ENCODE results near the gene CLECL1. TPM values are rescaled to one million over a fixed set of nuclear protein-coding genes. Genes with fewer than 3 reads are reported as not detected.

CLECL1 gene
- total and polyA plus RNA-seq, 2 of the 13 experiments (the other 11 are each of a cell fraction or from before 2014, with no cell fraction given), result not detected

DNA sequence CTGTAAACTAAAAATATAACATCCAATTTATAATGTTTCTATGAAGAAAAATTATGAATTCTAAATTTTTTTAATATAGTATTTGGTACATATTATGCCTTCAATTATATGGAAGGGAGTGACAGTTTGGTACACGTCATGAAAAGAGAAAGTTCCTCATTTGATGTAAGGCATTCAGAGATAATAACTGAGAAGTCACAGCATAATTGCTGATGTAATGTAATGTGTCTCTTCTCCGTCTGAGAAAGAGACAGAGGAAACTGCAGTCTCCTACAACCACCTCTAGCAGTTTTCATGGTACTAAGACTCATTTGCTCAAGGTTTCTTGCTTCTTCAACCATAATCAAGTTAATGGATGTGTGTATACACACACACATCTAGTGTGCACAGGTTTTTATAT lies 30.1 kb upstream of the CLECL1 start:
- DNase-seq (ENCODE audit: low spot score) (no peak), ATAC-seq (no peak), FAIRE-seq (no peak)
- 0 out of 4 replicates have a peak, but pooled peaks of 1 of the 2 experiments have one; percentile 5 for TF ChIP-seq MAFK (conservative IDR thresholded peaks at IDR 0.05 in 1 of 2, IDR thresholded peaks at IDR 0.05 in 1 of 2; ENCODE audit: low read length in 2 of 2)
- no peak for TF ChIP-seq ZBTB3 (CRISPR knock-in tag; IDR thresholded peaks at IDR 0.05; ENCODE audit: borderline replicate concordance, low read depth)
- Histone ChIP-seq H3K27me3 (ENCODE audit: control insufficient read depth in 1 of 2, insufficient read depth in 2 of 2, low read length in 2 of 2) (peaks cover 0 to 6% of the 10 kb centered on the region in 2 experiments; a peak in 3 of 5 replicates), H2AFZ (ENCODE audit: low read length) (no peak overlapping the region), H3K4me3 (replicated peaks in 1 of 3; ENCODE audit: insufficient read depth in 1 of 3, low read depth in 2 of 3, low read length in 3 of 3) (no peak overlapping the region), H3K36me3 (replicated peaks in 1 of 2; ENCODE audit: control insufficient read depth in 1 of 2, insufficient read depth in 2 of 2, low read length in 2 of 2) (no peaks in the 10 kb centered on the region), H3K4me1 (ENCODE audit: insufficient read depth, low read length) (no peaks in the 10 kb centered on the region), H3K27ac (ENCODE audit: extremely low read length, insufficient read depth, low read length) (no peak overlapping the region), H3K4me2 (ENCODE audit: low read depth, low read length) (no peak overlapping the region), H3K79me2 (ENCODE audit: insufficient read depth, low read length) (no peaks in the 10 kb centered on the region), H3K9me3 (ENCODE audit: low read length) (no peaks in the 10 kb centered on the region), H4K20me1 (ENCODE audit: insufficient read depth, low read length) (no peaks in the 10 kb centered on the region), H3K9ac (ENCODE audit: insufficient read depth, low read depth, low read length) (no peak overlapping the region)
- in situ Hi-C loops (cut with HindIII; ENCODE audit: extremely low pct_ligation_motif_present, low pct_unique_long_range_greater_than_20kb), result no loop called here
- 9% methylated on average over 2 of the region's 2 CpGs for WGBS (ENCODE audit: low lambda C conversion rate)
- no TSS peak for BruUV-seq (replicated peaks)
- CTCF ChIA-PET (ENCODE audit: low intra/inter-chr PET ratio, low total read pairs), result no interaction called here
- POLR2A ChIA-PET, result no interaction called here
- intact Hi-C loops (cut with micrococcal nuclease; ENCODE audit: unreplicated experiment), result no loop called here

- ChIA-PET POLR2A (no interaction called here), CTCF (ENCODE audit: low intra/inter-chr PET ratio, low total read pairs) (no interaction called here)
- no peak overlapping the region for H3K9ac ChIP-seq (ENCODE audit: insufficient read depth, low read depth, low read length)
- no peak overlapping the region for H3K4me2 ChIP-seq (ENCODE audit: low read depth, low read length)
- DNase-seq (ENCODE audit: low spot score) (no peak), ATAC-seq (no peak), FAIRE-seq (no peak)
- no peak overlapping the region for H3K4me3 ChIP-seq (replicated peaks in 1 of 3; ENCODE audit: insufficient read depth in 1 of 3, low read depth in 2 of 3, low read length in 3 of 3)
- in situ Hi-C loops (cut with HindIII; ENCODE audit: extremely low pct_ligation_motif_present, low pct_unique_long_range_greater_than_20kb), result no loop called here
- no peaks in the 10 kb centered on the region for H3K4me1 ChIP-seq (ENCODE audit: insufficient read depth, low read length)
- H3K27ac ChIP-seq (ENCODE audit: extremely low read length, insufficient read depth, low read length), result no peak overlapping the region
- no peaks in the 10 kb centered on the region for H3K36me3 ChIP-seq (replicated peaks in 1 of 2; ENCODE audit: control insufficient read depth in 1 of 2, insufficient read depth in 2 of 2, low read length in 2 of 2)
- H3K9me3 ChIP-seq (ENCODE audit: low read length), result no peaks in the 10 kb centered on the region
- WGBS (ENCODE audit: low lambda C conversion rate), result 25% methylated on average over 5 of the region's 5 CpGs
- no peak overlapping the region for H2AFZ ChIP-seq (ENCODE audit: low read length)
- BruUV-seq (replicated peaks), result no TSS peak
- TF ChIP-seq ISX (CRISPR knock-in tag; conservative IDR thresholded peaks at IDR 0.05) (no peak), DPF2 (CRISPR knock-in tag; IDR thresholded peaks at IDR 0.05; ENCODE audit: borderline replicate concordance, low read depth) (no peak), SMAD1 (CRISPR knock-in tag; IDR thresholded peaks at IDR 0.05; ENCODE audit: borderline replicate concordance, low read depth) (no peak), MBNL3 (CRISPR knock-in tag; conservative IDR thresholded peaks at IDR 0.05) (no peak), E2F1 (CRISPR knock-in tag; IDR thresholded peaks at IDR 0.05) (no peak), KDM5A (IDR thresholded peaks at IDR 0.05; ENCODE audit: borderline replicate concordance, low read length) (no peak), SIN3A (IDR thresholded peaks at IDR 0.05; ENCODE audit: borderline replicate concordance, low read depth, low read length) (no peak), ZNF772 (CRISPR knock-in tag; IDR thresholded peaks at IDR 0.05) (no peak)
- TF ChIP-seq, protein P1, sequence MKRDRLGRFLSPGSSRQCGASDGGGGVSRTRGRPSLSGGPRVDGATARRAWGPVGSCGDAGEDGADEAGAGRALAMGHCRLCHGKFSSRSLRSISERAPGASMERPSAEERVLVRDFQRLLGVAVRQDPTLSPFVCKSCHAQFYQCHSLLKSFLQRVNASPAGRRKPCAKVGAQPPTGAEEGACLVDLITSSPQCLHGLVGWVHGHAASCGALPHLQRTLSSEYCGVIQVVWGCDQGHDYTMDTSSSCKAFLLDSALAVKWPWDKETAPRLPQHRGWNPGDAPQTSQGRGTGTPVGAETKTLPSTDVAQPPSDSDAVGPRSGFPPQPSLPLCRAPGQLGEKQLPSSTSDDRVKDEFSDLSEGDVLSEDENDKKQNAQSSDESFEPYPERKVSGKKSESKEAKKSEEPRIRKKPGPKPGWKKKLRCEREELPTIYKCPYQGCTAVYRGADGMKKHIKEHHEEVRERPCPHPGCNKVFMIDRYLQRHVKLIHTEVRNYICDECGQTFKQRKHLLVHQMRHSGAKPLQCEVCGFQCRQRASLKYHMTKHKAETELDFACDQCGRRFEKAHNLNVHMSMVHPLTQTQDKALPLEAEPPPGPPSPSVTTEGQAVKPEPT (CRISPR knock-in tag; IDR thresholded peaks at IDR 0.05; ENCODE audit: low read depth), result no peak
- H3K79me2 ChIP-seq (ENCODE audit: insufficient read depth, low read length), result no peaks in the 10 kb centered on the region
- peaks cover 0 to 6% of the 10 kb centered on the region in 2 experiments; a peak in 3 of 5 replicates for H3K27me3 ChIP-seq (ENCODE audit: control insufficient read depth in 1 of 2, insufficient read depth in 2 of 2, low read length in 2 of 2)
- no peaks in the 10 kb centered on the region for H4K20me1 ChIP-seq (ENCODE audit: insufficient read depth, low read length)
- intact Hi-C loops (cut with micrococcal nuclease; ENCODE audit: unreplicated experiment), result no loop called here
Observed at GRCh38 chr12:9762369-9762768, 29.5 kb upstream of the CLECL1 start.

All from HepG2 (cell line).